ENCODE data around the gene POLR3H.

Gene POLR3H

DNA sequence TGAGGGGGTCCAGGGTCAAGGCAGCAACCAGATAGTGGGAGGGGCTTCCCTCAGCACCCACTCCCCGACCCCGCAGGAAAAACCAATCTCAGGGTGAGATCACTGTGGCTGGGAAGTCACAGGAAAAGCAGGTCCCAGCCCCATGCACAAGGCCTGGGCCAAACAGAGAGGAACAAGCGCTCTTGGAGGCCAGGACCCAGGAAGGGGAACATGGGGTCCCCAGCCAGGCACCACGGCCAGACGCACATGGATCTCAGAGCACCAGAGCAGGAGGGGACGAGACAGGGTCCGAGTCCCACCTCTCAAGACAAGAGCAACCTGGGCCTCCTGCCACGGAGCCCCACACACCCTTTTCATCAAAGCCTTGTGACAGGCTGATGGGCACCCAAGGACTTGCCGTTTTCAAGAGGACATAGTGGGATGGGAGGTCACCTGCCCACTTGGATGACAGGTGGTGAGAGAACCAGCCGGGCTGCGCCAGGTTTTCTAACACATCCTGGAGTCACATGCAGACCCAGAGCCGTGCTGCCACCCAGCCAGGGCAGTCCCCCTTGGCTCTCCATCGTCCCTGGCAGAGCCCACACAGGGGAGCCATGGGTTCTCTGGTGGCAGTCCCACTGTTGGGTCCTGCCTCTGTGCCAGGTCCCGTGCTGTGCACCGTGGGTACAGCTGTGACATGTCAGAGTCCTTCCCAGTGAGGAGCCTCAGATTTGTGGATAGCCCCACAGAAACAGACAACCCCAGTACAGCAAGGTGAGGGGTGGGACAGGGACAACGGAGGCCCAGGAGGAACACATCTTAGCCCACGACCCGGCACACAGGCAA lies 13.2 kb downstream of the POLR3H start:
- no peak overlapping the region for H3K4me3 ChIP-seq (ENCODE audit: low read length)
- no peaks in the 10 kb centered on the region for H3K9me3 ChIP-seq (ENCODE audit: control insufficient read depth, insufficient read depth, low read length)
- H3K4me2 ChIP-seq (ENCODE audit: low read length): no peak overlapping the region
- no peaks in the 10 kb centered on the region for H3K27me3 ChIP-seq (ENCODE audit: control insufficient read depth, low read length)
- H3K27ac ChIP-seq (ENCODE audit: low read depth, low read length): no peak overlapping the region
- no peak for TF ChIP-seq EZH2phosphoT487 (IDR thresholded peaks at IDR 0.05; ENCODE audit: borderline replicate concordance, low read length)
- TF ChIP-seq, protein P1, sequence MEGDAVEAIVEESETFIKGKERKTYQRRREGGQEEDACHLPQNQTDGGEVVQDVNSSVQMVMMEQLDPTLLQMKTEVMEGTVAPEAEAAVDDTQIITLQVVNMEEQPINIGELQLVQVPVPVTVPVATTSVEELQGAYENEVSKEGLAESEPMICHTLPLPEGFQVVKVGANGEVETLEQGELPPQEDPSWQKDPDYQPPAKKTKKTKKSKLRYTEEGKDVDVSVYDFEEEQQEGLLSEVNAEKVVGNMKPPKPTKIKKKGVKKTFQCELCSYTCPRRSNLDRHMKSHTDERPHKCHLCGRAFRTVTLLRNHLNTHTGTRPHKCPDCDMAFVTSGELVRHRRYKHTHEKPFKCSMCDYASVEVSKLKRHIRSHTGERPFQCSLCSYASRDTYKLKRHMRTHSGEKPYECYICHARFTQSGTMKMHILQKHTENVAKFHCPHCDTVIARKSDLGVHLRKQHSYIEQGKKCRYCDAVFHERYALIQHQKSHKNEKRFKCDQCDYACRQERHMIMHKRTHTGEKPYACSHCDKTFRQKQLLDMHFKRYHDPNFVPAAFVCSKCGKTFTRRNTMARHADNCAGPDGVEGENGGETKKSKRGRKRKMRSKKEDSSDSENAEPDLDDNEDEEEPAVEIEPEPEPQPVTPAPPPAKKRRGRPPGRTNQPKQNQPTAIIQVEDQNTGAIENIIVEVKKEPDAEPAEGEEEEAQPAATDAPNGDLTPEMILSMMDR (IDR thresholded peaks at IDR 0.05; ENCODE audit: low read depth, low read length, poor library complexity, severe bottlenecking): no peak
- H3K36me3 ChIP-seq (ENCODE audit: control insufficient read depth, low read length): peaks cover 79% of the 10 kb centered on the region
- H3K9me2 ChIP-seq (replicated peaks; ENCODE audit: control insufficient read depth, low read length): no peaks in the 10 kb centered on the region
- H3K4me1 ChIP-seq (ENCODE audit: control insufficient read depth, low read length): no peaks in the 10 kb centered on the region
- H3F3A ChIP-seq (ENCODE audit: control insufficient read depth, insufficient read depth): peaks cover 6% of the 10 kb centered on the region; the same call in 1 of the 2 replicates
- peaks cover 31% of the 10 kb centered on the region for H3K79me2 ChIP-seq (ENCODE audit: control insufficient read depth, low read length)
- H4K20me1 ChIP-seq (ENCODE audit: control insufficient read depth, insufficient read depth, low read depth, low read length): peaks cover 9% of the 10 kb centered on the region; the same call in 1 of the 2 replicates

DNA sequence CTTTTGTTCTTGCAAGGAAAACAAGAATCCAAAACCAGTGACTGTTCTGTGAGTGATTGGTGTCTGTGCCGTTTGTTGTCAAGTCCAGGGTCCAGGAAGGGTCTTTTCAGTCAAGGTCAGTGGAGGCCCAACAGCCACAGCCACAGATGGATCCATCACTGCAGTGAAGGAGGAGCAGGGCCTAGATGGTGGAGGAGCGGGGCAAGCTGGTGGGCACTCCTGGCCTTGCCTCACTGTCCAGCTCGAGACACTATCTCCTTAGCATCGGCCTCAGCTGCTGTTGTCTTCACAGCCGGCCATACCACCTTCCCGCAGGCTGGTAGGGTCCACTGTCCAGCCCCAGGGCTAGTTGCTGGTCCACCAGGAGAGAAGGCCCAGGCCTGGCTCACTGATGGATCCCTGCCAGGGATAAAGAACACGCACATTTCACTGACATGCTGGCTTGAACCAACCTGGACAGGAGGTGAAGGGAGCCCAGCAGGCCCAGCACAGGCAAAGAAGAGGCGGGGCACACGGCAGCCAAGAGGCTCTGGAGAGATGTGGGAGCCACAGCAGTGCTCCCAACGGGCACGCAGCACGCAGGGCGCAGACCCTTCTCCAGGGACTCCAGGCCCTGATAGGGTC lies 15.2 kb downstream of the POLR3H start:
- H3K36me3 ChIP-seq (ENCODE audit: control insufficient read depth, low read length): peaks cover 94% of the 10 kb centered on the region
- H3K27me3 ChIP-seq (ENCODE audit: control insufficient read depth, low read length): no peaks in the 10 kb centered on the region
- H3K4me1 ChIP-seq (ENCODE audit: control insufficient read depth, low read length): peaks cover 11% of the 10 kb centered on the region
- H3K27ac ChIP-seq (ENCODE audit: low read depth, low read length): no peak overlapping the region
- no peaks in the 10 kb centered on the region for H3K9me3 ChIP-seq (ENCODE audit: control insufficient read depth, insufficient read depth, low read length)
- H3K79me2 ChIP-seq (ENCODE audit: control insufficient read depth, low read length): peaks cover 25% of the 10 kb centered on the region
- no peak overlapping the region for H3K4me3 ChIP-seq (ENCODE audit: low read length)
- no peak overlapping the region for H3K4me2 ChIP-seq (ENCODE audit: low read length)
- H3F3A ChIP-seq (ENCODE audit: control insufficient read depth, insufficient read depth): peaks cover 6% of the 10 kb centered on the region; the same call in 1 of the 2 replicates
- peaks cover 9% of the 10 kb centered on the region; the same call in 1 of the 2 replicates for H4K20me1 ChIP-seq (ENCODE audit: control insufficient read depth, insufficient read depth, low read depth, low read length)
- no peak for TF ChIP-seq EZH2phosphoT487 (IDR thresholded peaks at IDR 0.05; ENCODE audit: borderline replicate concordance, low read length)
- TF ChIP-seq, protein P1 (IDR thresholded peaks at IDR 0.05; ENCODE audit: low read depth, low read length, poor library complexity, severe bottlenecking): no peak
- no peaks in the 10 kb centered on the region for H3K9me2 ChIP-seq (replicated peaks; ENCODE audit: control insufficient read depth, low read length)

DNA sequence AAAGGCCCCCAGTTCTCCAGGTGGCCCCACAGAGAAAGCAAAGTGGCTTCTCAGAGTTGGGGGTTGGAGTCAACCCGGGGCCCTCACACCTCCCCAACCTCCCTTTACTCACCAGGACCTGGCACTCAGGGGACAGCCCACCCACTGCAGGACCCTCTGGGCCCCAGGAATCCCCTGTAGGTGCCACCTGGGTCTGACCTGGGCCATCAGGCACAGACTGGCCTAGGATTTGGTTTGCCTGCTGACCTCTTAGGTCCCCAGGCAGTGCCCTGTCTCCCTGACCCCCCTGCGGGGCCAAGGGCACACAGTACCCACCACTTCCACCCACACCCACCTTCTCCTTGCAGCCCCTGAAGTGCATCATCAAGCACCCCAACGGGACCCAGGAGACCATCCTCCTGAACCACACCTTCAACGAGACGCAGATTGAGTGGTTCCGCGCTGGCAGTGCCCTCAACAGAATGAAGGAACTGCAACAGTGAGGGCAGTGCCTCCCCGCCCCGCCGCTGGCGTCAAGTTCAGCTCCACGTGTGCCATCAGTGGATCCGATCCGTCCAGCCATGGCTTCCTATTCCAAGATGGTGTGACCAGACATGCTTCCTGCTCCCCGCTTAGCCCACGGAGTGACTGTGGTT lies 16.0 kb downstream of the POLR3H start:
- Histone ChIP-seq H3K9me2 (replicated peaks; ENCODE audit: control insufficient read depth, low read length) (no peaks in the 10 kb centered on the region), H3K27ac (ENCODE audit: low read depth, low read length) (no peak overlapping the region), H3K4me3 (ENCODE audit: low read length) (no peak overlapping the region), H3F3A (ENCODE audit: control insufficient read depth, insufficient read depth) (peaks cover 6% of the 10 kb centered on the region; the same call in 1 of the 2 replicates), H3K79me2 (ENCODE audit: control insufficient read depth, low read length) (peaks cover 18% of the 10 kb centered on the region), H3K27me3 (ENCODE audit: control insufficient read depth, low read length) (no peaks in the 10 kb centered on the region), H3K9me3 (ENCODE audit: control insufficient read depth, insufficient read depth, low read length) (no peaks in the 10 kb centered on the region), H4K20me1 (ENCODE audit: control insufficient read depth, insufficient read depth, low read depth, low read length) (peaks cover 6% of the 10 kb centered on the region; the same call in 1 of the 2 replicates), H3K36me3 (ENCODE audit: control insufficient read depth, low read length) (peaks cover 95% of the 10 kb centered on the region), H3K4me2 (ENCODE audit: low read length) (no peak overlapping the region), H3K4me1 (ENCODE audit: control insufficient read depth, low read length) (peaks cover 11% of the 10 kb centered on the region)
- TF ChIP-seq EZH2phosphoT487 (IDR thresholded peaks at IDR 0.05; ENCODE audit: borderline replicate concordance, low read length): no peak
- TF ChIP-seq, protein P1 (IDR thresholded peaks at IDR 0.05; ENCODE audit: low read depth, low read length, poor library complexity, severe bottlenecking): no peak
